Globus pallidus (tissue), 1 donor: ENCODE results near the gene C1QTNF4.
"Not testable (repeated sequence)": the region's sequence is repeated elsewhere in the genome, so short reads cannot be mapped to it uniquely, and the experiment has no call there.

Source experiments
- DNase-seq: peaks from one replicate; pipeline ENCODE4 v3.0.0-alpha.2; 2015; ENCODE audit warnings: low spot score

The C1QTNF4 gene

DNA sequence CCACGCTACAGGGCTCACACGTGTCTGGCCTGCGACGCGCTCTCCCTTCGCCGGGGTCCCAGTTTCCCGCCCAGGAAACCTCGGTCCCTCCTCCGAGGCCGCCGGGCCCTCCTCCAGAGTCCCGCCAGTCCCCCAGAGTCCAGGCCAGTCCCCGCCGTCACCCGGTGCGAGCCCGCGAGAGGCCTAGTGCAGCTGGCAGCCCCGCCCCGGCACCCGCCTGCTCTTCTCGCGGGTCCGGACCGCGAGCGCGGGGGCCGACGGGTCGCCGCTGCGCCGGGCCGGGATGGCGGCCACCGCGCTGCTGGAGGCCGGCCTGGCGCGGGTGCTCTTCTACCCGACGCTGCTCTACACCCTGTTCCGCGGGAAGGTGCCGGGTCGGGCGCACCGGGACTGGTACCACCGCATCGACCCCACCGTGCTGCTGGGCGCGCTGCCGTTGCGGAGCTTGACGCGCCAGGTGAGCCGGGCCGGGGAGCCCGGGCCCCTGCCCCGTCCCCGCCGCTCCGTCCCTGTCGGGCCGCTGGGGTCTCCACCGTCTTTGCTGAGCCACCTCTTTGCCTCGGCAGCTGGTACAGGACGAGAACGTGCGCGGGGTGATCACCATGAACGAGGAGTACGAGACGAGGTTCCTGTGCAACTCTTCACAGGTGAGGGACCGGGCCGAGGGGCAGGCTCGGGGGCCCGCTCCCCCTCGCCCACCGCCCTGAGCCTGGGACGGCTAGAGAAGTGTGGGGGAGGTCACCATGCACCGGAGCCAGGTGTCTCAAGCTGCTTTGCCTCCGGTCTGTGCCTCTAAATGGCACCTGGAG is 28.7 kb downstream of the C1QTNF4 start, which contains the start of gene PTPMT1:
Gene PTPMT1, plus strand, starts transcription at position 260 of the 809 bp plus-strand sequence. Its CDS starts 24 bp downstream, at position 284.
- no peak for DNase-seq

DNA sequence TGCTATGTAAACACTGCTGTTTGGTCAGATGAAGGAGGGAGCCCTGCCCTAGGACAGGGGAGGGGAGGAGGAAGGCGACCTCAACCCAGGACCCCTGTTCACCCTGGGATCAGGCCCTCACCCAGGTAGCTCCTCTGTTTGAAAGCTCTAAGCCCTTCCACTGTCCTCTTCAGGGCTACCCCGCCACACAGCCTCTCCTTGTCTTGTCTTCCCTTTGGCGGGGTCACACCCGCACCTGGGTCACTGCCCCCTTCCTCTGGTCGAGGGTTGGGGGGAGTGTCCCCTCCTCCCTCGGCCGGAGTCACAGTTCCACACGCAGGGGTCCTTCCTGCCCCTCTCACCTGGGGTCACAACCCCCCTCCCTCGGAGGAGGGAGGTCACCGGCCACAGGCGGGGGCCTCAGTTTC is 29.3 kb downstream of the C1QTNF4 start:
- no peak for DNase-seq

DNA sequence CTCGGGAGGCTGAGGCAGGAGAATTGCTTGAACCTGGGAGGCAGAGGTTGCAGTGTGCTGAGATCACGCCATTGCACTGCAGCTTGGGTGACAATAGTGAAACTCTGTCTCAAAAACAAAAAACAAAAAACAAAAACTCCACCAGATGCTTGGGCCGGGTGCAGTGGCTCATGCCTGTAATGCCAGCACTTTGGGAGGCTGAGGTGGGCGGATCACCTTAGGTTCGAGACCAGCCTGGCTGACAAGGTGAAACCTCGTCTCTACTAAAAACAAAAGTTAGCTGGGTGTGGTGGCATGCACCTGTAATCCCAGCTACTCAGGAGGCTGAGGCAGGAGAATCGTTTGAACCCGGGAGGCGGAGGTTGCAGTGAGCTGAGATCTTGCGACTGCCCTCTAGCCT is 29.8 kb downstream of the C1QTNF4 start:
- DNase-seq: not testable (repeated sequence)

DNA sequence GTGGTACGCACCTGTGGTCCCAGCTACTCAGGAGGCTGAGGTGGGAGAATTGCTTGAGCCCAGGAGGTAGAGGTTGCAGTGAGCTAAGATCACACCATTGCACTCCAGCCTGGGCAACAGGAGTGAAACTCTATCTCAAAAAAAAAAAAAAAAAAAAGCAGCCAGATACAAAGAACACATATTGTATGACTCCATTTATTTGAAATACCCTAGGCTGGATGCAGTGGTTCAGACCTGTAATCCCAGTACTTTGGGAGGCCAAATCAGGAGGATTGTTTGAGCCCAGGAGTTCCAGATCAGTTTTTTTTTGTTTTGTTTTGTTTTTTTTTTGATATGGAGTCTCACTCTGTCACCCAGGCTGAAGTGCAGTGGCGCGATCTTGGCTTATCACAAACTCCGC is 31.8 kb downstream of the C1QTNF4 start:
- not testable (repeated sequence) for DNase-seq

DNA sequence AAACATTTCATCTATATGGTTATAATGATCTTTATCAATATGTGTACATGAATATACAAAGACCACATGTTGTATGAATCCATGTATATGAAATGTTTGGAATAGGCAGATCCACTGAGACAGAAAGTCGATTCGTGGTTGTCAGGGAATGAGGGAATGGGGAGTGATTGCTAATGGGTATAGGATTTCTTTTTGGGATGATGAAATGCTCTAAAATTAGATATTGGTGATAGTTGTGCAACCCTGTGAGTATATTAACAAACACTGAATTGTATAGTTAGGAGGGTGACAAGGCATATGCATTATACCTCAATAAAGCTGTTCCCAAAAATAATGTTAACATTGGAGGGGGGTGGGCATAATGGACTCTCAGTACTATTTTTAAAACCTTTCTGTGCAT is 33.8 kb downstream of the C1QTNF4 start:
- DNase-seq: no peak

DNA sequence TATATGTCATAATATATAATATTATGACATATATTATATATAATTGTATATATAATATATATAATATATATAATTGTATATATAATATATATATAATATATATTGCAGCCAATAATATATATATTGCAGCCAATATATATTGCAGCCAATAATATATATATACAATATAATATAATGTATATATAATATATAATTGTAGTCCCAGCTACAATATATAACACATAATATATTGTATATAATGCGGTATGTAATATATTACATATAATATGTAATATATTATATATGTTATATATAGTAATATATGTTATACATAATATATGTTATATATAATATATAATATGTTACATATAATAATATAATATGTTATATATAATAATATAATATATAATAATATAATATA is 35.5 kb downstream of the C1QTNF4 start:
- no peak for DNase-seq

DNA sequence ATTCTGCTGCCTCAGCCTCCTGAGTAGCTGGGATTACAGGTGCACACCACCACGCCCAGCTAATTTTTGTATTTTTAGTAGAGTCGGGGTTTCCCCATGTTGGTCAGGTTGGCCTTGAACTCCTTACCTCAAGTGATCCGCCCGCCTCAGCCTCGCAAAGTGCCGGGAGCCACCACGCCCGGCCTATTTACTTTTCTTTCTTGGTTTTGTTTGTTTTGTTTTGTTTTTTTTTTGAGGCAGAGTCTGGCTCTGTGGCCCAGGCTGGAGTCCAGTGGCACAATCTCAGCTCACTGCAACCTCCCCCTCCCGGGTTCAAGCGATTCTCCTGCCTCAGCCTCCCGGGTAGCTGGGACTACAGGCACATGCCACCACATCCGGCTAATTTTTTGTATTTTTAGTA is 37.2 kb downstream of the C1QTNF4 start:
- DNase-seq: not testable (repeated sequence)

DNA sequence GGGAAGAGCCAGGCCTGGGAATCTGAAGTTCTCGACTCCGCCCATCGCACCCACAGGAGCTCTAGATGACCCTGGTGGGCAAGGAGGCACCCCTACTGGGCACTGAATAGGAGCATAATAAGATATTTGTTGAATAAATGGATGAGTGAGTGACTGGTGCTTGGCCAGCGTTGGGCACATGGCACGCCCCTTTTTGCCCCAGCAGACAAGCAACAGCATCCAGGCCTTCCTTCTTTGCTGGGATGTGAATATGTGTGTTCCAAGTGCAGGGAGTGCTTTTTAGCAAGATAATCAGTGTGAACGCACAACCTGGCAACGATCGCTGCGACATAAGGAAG is 40.8 kb downstream of the C1QTNF4 start:
- no peak for DNase-seq

DNA sequence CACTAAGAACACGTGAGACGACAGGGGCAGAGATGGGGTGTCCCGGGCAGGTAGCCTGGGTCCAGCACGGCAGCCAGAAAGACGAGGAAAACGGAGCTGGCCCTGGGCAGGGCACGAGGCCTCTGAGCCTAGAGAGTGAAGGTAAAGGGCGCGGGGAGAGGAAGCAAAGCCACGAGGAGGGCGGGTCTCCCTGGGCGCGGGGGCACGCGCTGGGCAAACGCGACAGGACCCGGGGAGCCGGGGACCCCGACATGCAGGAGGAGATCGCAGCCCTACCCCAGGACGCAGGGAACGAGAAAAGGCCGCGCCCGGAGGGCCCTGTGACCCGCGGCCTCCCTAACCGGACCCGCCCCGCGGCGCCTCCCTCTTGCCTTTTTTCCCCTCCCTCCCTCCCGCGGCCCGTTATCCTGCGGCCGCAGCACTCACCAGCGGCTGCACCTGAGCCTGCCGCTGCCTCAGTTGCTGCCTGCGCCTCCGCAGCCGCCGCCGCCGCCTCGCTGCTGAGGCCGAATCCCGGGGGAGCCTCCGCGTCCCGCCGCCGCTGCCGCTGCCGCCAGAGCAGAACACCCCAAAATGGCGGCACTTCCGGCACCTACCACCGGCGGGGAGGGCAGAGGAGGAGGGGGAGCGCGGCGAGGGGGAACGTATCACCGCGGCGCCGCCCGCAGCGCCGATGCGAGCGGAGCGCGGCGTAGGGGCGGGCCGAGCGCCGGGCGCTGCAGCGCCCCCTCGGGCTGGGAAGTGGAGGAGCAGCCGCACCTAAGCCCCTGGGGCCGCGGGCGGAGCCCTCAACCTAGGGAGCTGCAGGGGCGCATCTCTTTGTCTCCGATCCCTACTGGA is 41.4 kb downstream of the C1QTNF4 start, which contains the start of gene CELF1:
Gene CELF1, minus strand, starts transcription at position 567 of the 840 bp plus-strand sequence. CDS start 53,609 bp downstream, outside the sequence.
- DNase-seq: peak; percentile 92

DNA sequence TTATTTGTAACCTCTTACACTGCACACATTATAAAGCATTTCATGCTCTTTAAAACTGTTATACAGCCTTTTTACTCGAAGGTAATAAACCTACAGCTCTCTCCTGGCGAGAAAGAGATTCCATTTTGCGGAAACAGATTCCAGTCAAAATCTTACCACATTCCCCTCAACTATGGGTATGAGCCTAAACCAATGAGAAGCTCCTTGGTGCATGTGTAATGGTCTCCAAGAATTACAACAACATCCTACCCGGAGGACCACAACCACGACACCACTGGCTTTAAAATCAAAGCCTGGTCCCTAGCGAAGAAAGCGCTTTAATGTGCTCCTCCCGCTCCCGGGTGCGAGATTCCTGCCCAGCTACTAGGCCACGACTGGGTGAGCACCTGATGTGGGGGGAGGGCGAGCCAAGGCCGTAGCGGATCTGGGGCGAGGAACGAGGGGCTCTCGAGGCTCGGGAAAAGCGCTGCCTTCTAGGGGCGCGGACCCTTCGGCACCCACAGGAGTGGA is 42.1 kb downstream of the C1QTNF4 start:
- DNase-seq: no peak

DNA sequence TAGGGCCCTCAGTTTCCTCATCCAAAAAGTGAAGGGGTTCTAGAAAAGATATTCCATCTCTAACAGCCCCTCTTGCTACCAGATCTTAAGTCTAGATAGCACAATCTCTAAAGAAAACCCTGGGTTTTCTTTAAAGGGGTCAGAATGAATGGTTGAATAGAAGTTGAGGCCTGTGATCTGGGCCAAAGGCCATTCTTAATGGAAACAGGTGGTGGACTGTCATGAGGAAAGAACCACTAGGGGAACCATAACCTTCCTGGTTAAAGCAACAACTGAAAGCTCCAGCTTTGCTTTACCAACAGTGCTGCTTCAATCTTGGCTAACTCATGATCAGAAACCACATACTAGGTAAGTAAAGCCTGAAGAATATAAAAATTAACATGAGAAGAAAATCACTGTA is 43.1 kb downstream of the C1QTNF4 start:
- no peak for DNase-seq

DNA sequence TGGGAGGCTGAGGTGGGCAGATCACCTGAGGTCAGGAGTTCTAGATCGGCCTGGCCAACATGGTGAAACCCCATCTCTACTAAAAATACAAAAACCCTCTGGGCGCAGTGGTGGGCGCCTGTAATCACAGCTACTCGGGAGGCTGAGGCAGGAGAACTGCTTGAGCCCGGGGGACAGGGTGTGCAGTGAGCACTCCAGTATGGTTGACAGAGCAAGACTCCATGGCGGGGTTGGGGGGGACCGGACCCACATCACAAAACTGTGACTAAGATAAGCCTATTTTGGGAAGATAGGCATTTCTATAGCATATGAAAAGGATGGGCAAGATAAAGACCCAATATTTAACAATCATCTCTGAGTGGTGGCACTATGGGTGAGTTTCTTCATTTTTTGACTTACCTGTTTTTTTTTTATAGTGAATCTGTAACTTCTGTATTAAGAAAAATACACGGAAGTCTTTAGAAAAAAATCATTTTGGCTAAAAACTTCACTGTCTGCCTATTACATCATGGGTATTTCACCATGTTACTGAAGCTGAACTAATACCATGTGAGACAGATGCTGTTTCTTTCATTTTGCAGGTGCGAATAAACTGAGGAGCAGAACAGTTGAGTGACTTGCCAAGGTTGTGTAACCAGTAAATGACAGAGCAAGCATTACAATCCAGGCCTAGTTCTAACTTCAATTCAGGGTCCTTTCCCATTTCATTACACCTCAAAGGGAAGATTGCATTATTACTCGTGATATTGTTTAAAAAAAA is 43.7 kb downstream of the C1QTNF4 start:
- no peak for DNase-seq

DNA sequence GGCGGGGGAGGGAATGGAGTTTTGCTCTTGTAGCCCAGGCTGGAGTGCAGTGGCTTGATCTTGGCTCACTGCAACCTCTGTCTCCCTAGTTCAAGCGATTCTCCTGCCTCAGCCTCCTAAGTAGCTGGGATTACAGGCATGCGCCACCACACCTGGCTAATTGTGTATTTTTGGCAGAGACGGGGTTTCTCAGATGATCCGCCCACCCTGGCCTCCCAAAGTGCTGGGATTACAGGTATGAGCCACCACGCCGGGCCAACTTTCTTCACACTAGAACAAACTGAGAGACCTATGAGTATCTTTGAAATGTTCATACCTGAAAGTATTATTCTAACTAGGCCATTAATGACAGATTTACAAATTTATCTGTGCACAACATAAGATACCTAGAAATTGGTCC is 47.9 kb downstream of the C1QTNF4 start:
- DNase-seq: not testable (repeated sequence)

DNA sequence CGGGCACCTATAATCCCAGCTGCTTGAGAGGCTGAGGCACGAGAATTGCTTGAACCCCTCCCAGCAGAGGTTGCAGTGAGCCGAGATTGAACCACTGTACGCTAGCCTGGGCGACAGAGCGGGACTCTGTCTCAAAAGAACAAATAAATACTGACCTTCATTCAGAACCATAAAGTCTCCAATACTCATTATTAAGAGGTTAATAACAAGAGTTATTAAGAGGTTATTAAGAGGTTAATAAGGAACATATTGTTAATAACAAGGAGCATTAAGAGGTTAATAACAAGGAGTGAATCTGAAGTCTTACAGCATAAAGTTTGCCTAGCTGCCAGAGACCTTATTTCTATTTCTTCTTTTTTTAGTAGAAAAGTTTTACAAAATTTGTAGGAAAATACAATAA is 48.9 kb downstream of the C1QTNF4 start:
- DNase-seq: no peak

DNA sequence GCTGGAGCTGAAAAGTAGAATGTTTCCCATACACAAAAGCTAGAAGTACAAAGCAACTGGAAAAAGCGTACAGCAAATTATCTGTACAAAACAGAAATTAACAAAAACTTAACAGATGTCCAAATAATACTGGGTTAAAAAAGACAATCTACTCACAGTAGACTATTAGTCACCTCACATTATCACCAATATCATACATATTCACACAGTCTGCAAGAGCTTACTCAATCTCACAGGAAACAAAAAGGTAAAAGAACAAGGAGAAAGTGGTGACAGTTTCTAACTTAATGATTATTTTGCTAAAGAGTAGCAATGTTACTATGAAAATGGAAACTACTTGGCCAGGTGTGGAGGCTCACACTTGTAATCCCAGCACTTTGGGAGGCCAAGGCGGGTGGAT is 53.1 kb downstream of the C1QTNF4 start:
- no peak for DNase-seq

DNA sequence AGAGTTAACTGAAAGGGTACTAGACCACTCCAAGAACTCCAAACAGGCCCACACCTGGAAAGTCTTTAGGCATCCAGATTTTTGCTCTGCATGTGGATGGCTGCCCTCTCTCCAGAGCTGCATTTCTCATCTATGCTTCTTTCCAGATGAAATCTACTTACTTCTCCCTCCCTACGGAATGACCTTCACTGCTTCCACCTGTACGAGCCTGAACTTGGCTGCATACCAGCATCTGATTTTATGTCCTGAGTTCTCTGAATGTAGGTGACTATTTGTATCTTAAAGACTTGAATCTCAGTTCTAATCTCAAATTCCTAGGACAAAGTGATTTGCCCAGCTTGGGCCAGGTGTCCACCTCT is 54.6 kb downstream of the C1QTNF4 start:
- DNase-seq: no peak
